Prostate gland (tissue), 1 donor: Measurements from ENCODE around the gene SMIM33.

Experiments
- POLR2A ChIP-seq: fragments of 450-650 bp; IDR thresholded peaks from one replicate; pipeline ENCODE4 v1.6.1; 2016; ENCODE audit warnings: antibody characterized with exemption, mild to moderate bottlenecking
- POLR2AphosphoS5 ChIP-seq: sonication (generic); formaldehyde crosslinking; IDR thresholded peaks from one replicate; pipeline ENCODE4 v1.6.1; 2017; ENCODE audit warnings: antibody characterized with exemption

GRCh38 chr5:139513852-139514485, 43.2 kb downstream of the SMIM33 start:
- TF ChIP-seq POLR2A = no peak
- TF ChIP-seq POLR2AphosphoS5 = no peak
